ENCODE data around the gene TMEM240. TPM values are rescaled to one million over a fixed set of nuclear protein-coding genes. Genes with fewer than 3 reads are reported as not detected.
"Not testable (repeated sequence)": the region's sequence is repeated elsewhere in the genome, so short reads cannot be mapped to it uniquely, and the experiment has no call there.

TMEM240 gene
- total RNA-seq, 1 experiment from 2014 or later: 3.6 TPM

DNA sequence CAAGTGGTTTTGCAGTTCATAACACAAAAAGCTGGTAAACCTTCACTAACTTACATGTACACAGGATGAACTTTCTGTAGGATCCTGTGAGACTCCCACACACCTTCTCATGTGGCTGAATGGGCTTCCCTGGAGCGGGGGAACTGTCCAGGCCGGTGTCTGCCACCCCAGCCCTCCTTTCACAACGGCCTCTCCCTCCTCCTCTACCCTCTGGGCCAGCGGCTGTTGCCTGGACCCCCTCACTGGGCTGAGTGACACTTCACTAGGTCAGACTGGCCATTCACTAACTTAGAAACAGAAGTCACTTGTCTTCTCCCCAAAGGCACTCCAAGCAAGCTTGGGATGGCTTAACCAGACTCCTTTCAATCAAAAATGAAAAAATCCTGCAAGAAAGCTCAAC lies 18.2 kb upstream of the TMEM240 start:
- Mint-ChIP-seq H3K36me3 (ENCODE audit: insufficient read depth, unreplicated experiment) (peaks cover 70% of the 10 kb centered on the region), H3K4me1 (ENCODE audit: insufficient read depth, unreplicated experiment) (peaks cover 8% of the 10 kb centered on the region), H3K27me3 (ENCODE audit: insufficient read depth, unreplicated experiment) (no peaks in the 10 kb centered on the region), H3K9me3 (ENCODE audit: unreplicated experiment) (no peaks in the 10 kb centered on the region), H3K4me3 (ENCODE audit: unreplicated experiment) (no peak overlapping the region), H3K27ac (ENCODE audit: low read depth, unreplicated experiment) (no peak overlapping the region)
- no TSS peak for BruUV-seq (replicated peaks)
- intact Hi-C loops (cut with micrococcal nuclease): no loop called here
- TF ChIP-seq, protein P1, sequence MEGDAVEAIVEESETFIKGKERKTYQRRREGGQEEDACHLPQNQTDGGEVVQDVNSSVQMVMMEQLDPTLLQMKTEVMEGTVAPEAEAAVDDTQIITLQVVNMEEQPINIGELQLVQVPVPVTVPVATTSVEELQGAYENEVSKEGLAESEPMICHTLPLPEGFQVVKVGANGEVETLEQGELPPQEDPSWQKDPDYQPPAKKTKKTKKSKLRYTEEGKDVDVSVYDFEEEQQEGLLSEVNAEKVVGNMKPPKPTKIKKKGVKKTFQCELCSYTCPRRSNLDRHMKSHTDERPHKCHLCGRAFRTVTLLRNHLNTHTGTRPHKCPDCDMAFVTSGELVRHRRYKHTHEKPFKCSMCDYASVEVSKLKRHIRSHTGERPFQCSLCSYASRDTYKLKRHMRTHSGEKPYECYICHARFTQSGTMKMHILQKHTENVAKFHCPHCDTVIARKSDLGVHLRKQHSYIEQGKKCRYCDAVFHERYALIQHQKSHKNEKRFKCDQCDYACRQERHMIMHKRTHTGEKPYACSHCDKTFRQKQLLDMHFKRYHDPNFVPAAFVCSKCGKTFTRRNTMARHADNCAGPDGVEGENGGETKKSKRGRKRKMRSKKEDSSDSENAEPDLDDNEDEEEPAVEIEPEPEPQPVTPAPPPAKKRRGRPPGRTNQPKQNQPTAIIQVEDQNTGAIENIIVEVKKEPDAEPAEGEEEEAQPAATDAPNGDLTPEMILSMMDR (IDR thresholded peaks at IDR 0.05; ENCODE audit: unreplicated experiment): no peak
- ChIA-PET CTCF (no interaction called here), POLR2A (no interaction called here)
- no peak for DNase-seq (ENCODE audit: unreplicated experiment)

DNA sequence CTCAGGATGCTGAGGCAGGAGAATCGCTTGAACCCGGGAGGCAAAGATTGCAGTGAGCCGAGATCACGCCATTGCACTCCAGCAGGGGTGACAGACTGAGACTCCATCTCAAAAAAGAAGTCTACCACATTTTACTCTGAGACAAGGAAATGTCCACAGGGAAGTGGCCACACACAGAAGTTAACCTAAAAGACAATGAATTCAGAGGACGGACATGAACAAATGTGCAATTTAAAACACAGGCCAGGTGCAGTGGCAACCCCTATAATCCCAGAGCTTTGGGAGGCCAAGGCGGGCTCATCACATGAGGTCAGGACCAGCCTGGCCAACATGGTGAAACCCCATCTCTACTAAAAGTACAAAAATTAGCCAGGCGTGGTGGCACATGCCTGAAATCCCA lies 17.3 kb upstream of the TMEM240 start:
- H3K36me3 Mint-ChIP-seq (ENCODE audit: insufficient read depth, unreplicated experiment): peaks cover 62% of the 10 kb centered on the region
- intact Hi-C loops (cut with micrococcal nuclease); DNase-seq (ENCODE audit: unreplicated experiment); H3K4me1 Mint-ChIP-seq (ENCODE audit: insufficient read depth, unreplicated experiment); H3K4me3 Mint-ChIP-seq (ENCODE audit: unreplicated experiment); H3K27me3 Mint-ChIP-seq (ENCODE audit: insufficient read depth, unreplicated experiment); H3K9me3 Mint-ChIP-seq (ENCODE audit: unreplicated experiment); H3K27ac Mint-ChIP-seq (ENCODE audit: low read depth, unreplicated experiment); BruUV-seq (replicated peaks): not testable (repeated sequence)
- ChIA-PET CTCF (interaction anchor here (0.7 kb wide), 1 partner anchor 14 kb away, joined by 3 read pairs; no protein-coding TSS in a partner anchor), POLR2A (interaction anchor here (0.7 to 1.0 kb wide), 2 partner anchors 13 to 16 kb away, joined by 3 read pairs; no protein-coding TSS in a partner anchor)

DNA sequence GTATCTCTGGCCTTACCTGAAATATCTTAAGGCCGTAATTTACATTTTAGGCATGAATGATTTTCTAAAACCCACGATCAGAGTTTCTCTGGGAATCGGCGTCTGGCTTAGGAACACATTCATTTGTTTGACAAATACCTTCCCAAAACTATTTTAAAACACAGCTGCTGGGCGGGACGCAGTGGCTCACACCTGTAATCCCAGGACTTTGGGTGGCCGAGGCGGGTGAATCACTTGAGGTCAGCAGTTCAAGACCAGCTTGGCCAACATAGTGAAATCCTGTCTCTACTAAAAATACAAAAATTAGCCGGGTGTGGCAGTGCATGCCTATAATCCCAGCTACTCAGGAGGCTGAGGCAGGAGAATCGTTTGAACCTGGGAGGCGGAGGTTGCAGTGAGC lies 16.5 kb upstream of the TMEM240 start:
- H3K36me3 Mint-ChIP-seq (ENCODE audit: insufficient read depth, unreplicated experiment): peaks cover 56% of the 10 kb centered on the region
- BruUV-seq (replicated peaks); H3K4me3 Mint-ChIP-seq (ENCODE audit: unreplicated experiment); intact Hi-C loops (cut with micrococcal nuclease); H3K4me1 Mint-ChIP-seq (ENCODE audit: insufficient read depth, unreplicated experiment); H3K27ac Mint-ChIP-seq (ENCODE audit: low read depth, unreplicated experiment); H3K27me3 Mint-ChIP-seq (ENCODE audit: insufficient read depth, unreplicated experiment); DNase-seq (ENCODE audit: unreplicated experiment); H3K9me3 Mint-ChIP-seq (ENCODE audit: unreplicated experiment): not testable (repeated sequence)
- ChIA-PET CTCF (interaction anchor here (0.7 kb wide), 1 partner anchor 15 kb away, joined by 3 read pairs; no protein-coding TSS in a partner anchor), POLR2A (interaction anchor here (0.7 to 1.2 kb wide), 4 partner anchors 8 to 58 kb away, joined by 3 to 5 read pairs (median 3); no protein-coding TSS in a partner anchor)

DNA sequence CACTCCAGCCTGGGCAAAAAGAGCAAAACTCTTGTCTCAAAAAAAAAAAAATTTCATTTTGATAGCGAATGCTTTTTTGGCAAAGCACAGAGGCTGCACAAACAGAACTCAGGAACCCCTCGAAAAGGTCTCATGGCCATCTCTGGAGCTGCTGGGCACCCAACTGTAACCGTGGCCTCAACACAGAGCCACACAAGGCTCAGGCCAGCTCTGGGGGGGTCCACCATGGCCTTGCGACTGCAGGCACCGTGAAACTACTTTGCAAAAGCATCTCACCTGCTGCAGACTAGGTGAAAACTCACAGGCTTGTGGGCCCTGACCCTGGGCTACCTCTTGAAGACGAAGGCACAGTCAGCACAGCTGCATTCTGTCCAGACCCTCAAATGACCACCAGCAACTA lies 16.1 kb upstream of the TMEM240 start:
- Mint-ChIP-seq H3K36me3 (ENCODE audit: insufficient read depth, unreplicated experiment) (peaks cover 55% of the 10 kb centered on the region), H3K4me3 (ENCODE audit: unreplicated experiment) (no peak overlapping the region), H3K27me3 (ENCODE audit: insufficient read depth, unreplicated experiment) (no peaks in the 10 kb centered on the region), H3K9me3 (ENCODE audit: unreplicated experiment) (no peaks in the 10 kb centered on the region), H3K4me1 (ENCODE audit: insufficient read depth, unreplicated experiment) (peaks cover 8% of the 10 kb centered on the region), H3K27ac (ENCODE audit: low read depth, unreplicated experiment) (no peak overlapping the region)
- ChIA-PET POLR2A (interaction anchor here (0.8 to 1.2 kb wide), 2 partner anchors 9 to 58 kb away, joined by 3 to 5 read pairs; no protein-coding TSS in a partner anchor), CTCF (no interaction called here)
- no TSS peak for BruUV-seq (replicated peaks)
- intact Hi-C loops (cut with micrococcal nuclease): no loop called here
- TF ChIP-seq, protein P1 (IDR thresholded peaks at IDR 0.05; ENCODE audit: unreplicated experiment): no peak
- no peak for DNase-seq (ENCODE audit: unreplicated experiment)

DNA sequence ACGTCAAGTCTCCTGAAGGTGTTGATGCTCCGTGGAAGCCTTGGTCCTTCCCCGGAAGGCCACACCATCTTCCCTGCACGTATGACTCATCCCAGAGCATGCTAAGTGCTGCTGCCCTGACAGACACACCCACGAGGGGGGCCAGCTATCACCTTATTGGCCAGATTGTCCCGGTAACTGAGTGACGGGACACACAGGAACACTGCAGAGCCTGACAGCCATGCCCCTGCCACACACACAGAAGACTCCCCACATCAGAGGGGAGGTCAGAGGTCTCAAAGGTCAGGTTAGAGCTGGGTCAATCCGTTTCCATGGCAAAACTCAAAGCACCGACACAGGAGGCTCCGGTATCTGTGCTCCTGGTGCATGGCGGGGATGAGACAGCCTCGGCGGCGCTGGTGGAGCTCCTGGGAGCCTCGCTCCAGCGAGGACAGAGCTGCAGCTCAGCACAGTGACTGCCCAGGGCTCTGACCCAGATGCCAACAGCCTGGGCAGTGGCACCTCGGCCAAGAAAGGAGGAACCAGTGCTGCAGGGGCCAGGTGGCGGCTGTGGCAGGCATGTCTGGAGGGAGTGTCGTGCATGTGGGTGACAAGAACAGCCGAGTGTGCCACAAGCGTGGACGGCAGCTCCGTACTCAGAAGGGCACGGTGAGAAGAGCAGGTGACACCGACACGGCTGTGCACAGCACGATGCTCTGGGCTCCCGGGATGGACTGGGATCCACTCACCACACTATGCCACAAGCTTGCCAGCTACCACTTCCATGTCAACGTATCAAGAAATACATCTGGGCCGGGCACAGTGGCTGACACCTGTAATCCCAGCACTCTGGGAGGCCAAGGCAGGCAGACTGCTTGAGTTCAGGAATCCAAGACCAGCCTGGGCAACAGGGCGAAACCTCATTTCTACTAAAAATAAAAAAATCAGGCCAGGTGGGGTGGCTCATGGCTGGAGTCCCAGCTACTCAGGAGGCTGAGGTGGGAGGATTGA lies 14.8 kb upstream of the TMEM240 start:
- ChIA-PET CTCF (interaction anchor here (0.7 kb wide), 1 partner anchor 32 kb away, joined by 4 read pairs; no protein-coding TSS in a partner anchor), POLR2A (interaction anchor here (0.6 kb wide), 1 partner anchor 179 kb away, joined by 3 read pairs; no protein-coding TSS in a partner anchor)
- H3K36me3 Mint-ChIP-seq (ENCODE audit: insufficient read depth, unreplicated experiment): peaks cover 51% of the 10 kb centered on the region
- peaks cover 8% of the 10 kb centered on the region for H3K4me1 Mint-ChIP-seq (ENCODE audit: insufficient read depth, unreplicated experiment)
- H3K27me3 Mint-ChIP-seq (ENCODE audit: insufficient read depth, unreplicated experiment): no peaks in the 10 kb centered on the region
- intact Hi-C loops (cut with micrococcal nuclease): no loop called here
- BruUV-seq (replicated peaks): no TSS peak
- peak; percentile 71 for DNase-seq (ENCODE audit: unreplicated experiment)
- H3K9me3 Mint-ChIP-seq (ENCODE audit: unreplicated experiment): no peaks in the 10 kb centered on the region
- no peak overlapping the region for H3K27ac Mint-ChIP-seq (ENCODE audit: low read depth, unreplicated experiment)
- no peak overlapping the region for H3K4me3 Mint-ChIP-seq (ENCODE audit: unreplicated experiment)
- TF ChIP-seq, protein P1 (IDR thresholded peaks at IDR 0.05; ENCODE audit: unreplicated experiment): no peak
